HG03520 (cell line): ENCODE measurements around the gene ZNF575.
"Not testable (repeated sequence)": the region's sequence is repeated elsewhere in the genome, so short reads cannot be mapped to it uniquely, and the experiment has no call there.

Experiments
- ATAC-seq: cut with Tn5 transposase; IDR thresholded peaks from one replicate; pipeline ENCODE4 v1.9.1; 2021; ENCODE audit warnings: mild to moderate bottlenecking, moderate library complexity; ENCODE audit not compliant: unreplicated experiment

The ZNF575 gene

GRCh38 chr19:43540381-43540780, 7.4 kb downstream of the ZNF575 start:
- no peak for ATAC-seq

GRCh38 chr19:43541920-43542650, 9.1 kb downstream of the ZNF575 start:
- ATAC-seq, result no peak

- no peak for ATAC-seq
Measured at GRCh38 chr19:43544077-43544476, 11.1 kb downstream of the ZNF575 start.

GRCh38 chr19:43545276-43545675, 12.3 kb downstream of the ZNF575 start:
- ATAC-seq, result no peak

- ATAC-seq, result no peak
Measured at GRCh38 chr19:43545981-43546380, 13.0 kb downstream of the ZNF575 start.

GRCh38 chr19:43546581-43546980, 13.6 kb downstream of the ZNF575 start:
- no peak for ATAC-seq

- not testable (repeated sequence) for ATAC-seq
Measured at GRCh38 chr19:43547926-43548325, 14.9 kb downstream of the ZNF575 start.

GRCh38 chr19:43548706-43549105, 15.7 kb downstream of the ZNF575 start:
- ATAC-seq, result no peak

- ATAC-seq, result no peak
Measured at GRCh38 chr19:43551399-43552197, 18.6 kb downstream of the ZNF575 start.

- no peak for ATAC-seq
Measured at GRCh38 chr19:43552198-43552450, 19.1 kb downstream of the ZNF575 start.

GRCh38 chr19:43552616-43553015, 19.6 kb downstream of the ZNF575 start:
- no peak for ATAC-seq

GRCh38 chr19:43553656-43554055, 20.7 kb downstream of the ZNF575 start:
- no peak for ATAC-seq

GRCh38 chr19:43554317-43554895, 21.4 kb downstream of the ZNF575 start:
- ATAC-seq, result no peak

GRCh38 chr19:43555185-43555770, 22.3 kb downstream of the ZNF575 start:
- ATAC-seq, result no peak

- no peak for ATAC-seq
Measured at GRCh38 chr19:43560687-43561086, 27.7 kb downstream of the ZNF575 start.

- ATAC-seq, result no peak
Measured at GRCh38 chr19:43561139-43561970, 28.4 kb downstream of the ZNF575 start.

- ATAC-seq, result no peak
Measured at GRCh38 chr19:43562226-43562697, 29.3 kb downstream of the ZNF575 start.

GRCh38 chr19:43562698-43563241, 29.8 kb downstream of the ZNF575 start:
- peak; percentile 50 for ATAC-seq

- ATAC-seq, result no peak
Measured at GRCh38 chr19:43563816-43564457, 30.9 kb downstream of the ZNF575 start.

GRCh38 chr19:43564800-43565199, 31.8 kb downstream of the ZNF575 start:
- no peak for ATAC-seq
